HG03432 (cell line): ENCODE results near the gene SLC15A3.
"Not testable (repeated sequence)": the region's sequence is repeated elsewhere in the genome, so short reads cannot be mapped to it uniquely, and the experiment has no call there.

Experiments
- ATAC-seq: cut with Tn5 transposase; IDR thresholded peaks from one replicate; pipeline ENCODE4 v1.9.1; 2021; ENCODE audit warnings: mild to moderate bottlenecking, moderate library complexity; ENCODE audit not compliant: unreplicated experiment

The SLC15A3 gene

GRCh38 chr11:60977224-60977623 lies 25.2 kb upstream of the SLC15A3 start:
- ATAC-seq: no peak

GRCh38 chr11:60974726-60975125 lies 22.8 kb upstream of the SLC15A3 start:
- ATAC-seq: no peak

GRCh38 chr11:60974316-60974715 lies 22.3 kb upstream of the SLC15A3 start:
- ATAC-seq: not testable (repeated sequence)

GRCh38 chr11:60973699-60974098 lies 21.7 kb upstream of the SLC15A3 start:
- no peak for ATAC-seq

- ATAC-seq: no peak
Measured at GRCh38 chr11:60972182-60973030, 20.4 kb upstream of the SLC15A3 start.

GRCh38 chr11:60971520-60971919 lies 19.5 kb upstream of the SLC15A3 start, which contains the start of gene CD6:
Gene CD6 (plus strand): TSS chr11:60971680. CDS start chr11:60971866, 186 bp downstream.
- no peak for ATAC-seq

- ATAC-seq: no peak
Measured at GRCh38 chr11:60970890-60971289, 18.9 kb upstream of the SLC15A3 start.

GRCh38 chr11:60970369-60970774 lies 18.4 kb upstream of the SLC15A3 start:
- no peak for ATAC-seq

GRCh38 chr11:60968223-60968622 lies 16.2 kb upstream of the SLC15A3 start:
- ATAC-seq: no peak

- ATAC-seq: no peak
Measured at GRCh38 chr11:60966890-60967289, 14.9 kb upstream of the SLC15A3 start.

GRCh38 chr11:60964801-60965200 lies 12.8 kb upstream of the SLC15A3 start:
- no peak for ATAC-seq

- no peak for ATAC-seq
Measured at GRCh38 chr11:60960405-60960804, 8.4 kb upstream of the SLC15A3 start.

GRCh38 chr11:60959431-60959830 lies 7.5 kb upstream of the SLC15A3 start:
- no peak for ATAC-seq

GRCh38 chr11:60957188-60957587 lies 5.2 kb upstream of the SLC15A3 start:
- no peak for ATAC-seq

GRCh38 chr11:60955571-60955970 lies 3.6 kb upstream of the SLC15A3 start:
- ATAC-seq: no peak

- ATAC-seq: no peak
Measured at GRCh38 chr11:60954421-60954820, 2.4 kb upstream of the SLC15A3 start.

- no peak for ATAC-seq
Measured at GRCh38 chr11:60953781-60954180, 1.8 kb upstream of the SLC15A3 start.

GRCh38 chr11:60952742-60953170 lies 780 bp upstream of the SLC15A3 start:
- no peak for ATAC-seq

GRCh38 chr11:60951606-60951903 lies 421 bp downstream of the SLC15A3 start:
- no peak for ATAC-seq

GRCh38 chr11:60950933-60951605 lies 907 bp downstream of the SLC15A3 start:
- peak; percentile 21 for ATAC-seq

- ATAC-seq: no peak
Measured at GRCh38 chr11:60950024-60950423, 2.0 kb downstream of the SLC15A3 start.

- ATAC-seq: no peak
Measured at GRCh38 chr11:60948250-60948649, 3.7 kb downstream of the SLC15A3 start.
